HG03039 (cell line): ENCODE data around the gene TMEM207.

Source experiments
- ATAC-seq: cut with Tn5 transposase; IDR thresholded peaks from one replicate; pipeline ENCODE4 v1.9.1; 2021; ENCODE audit warnings: mild to moderate bottlenecking, moderate library complexity; ENCODE audit not compliant: unreplicated experiment

TMEM207 gene

GRCh38 chr3:190444576-190445145 is 5.0 kb downstream of the TMEM207 start:
- no peak for ATAC-seq

- no peak for ATAC-seq
Measured at GRCh38 chr3:190444006-190444405, 5.7 kb downstream of the TMEM207 start.

GRCh38 chr3:190443257-190443656 is 6.4 kb downstream of the TMEM207 start:
- no peak for ATAC-seq

GRCh38 chr3:190442240-190442639 is 7.5 kb downstream of the TMEM207 start:
- ATAC-seq = no peak

- no peak for ATAC-seq
Measured at GRCh38 chr3:190436331-190436730, 13.4 kb downstream of the TMEM207 start.

GRCh38 chr3:190435618-190436017 is 14.1 kb downstream of the TMEM207 start:
- ATAC-seq = no peak

GRCh38 chr3:190433626-190434025 is 16.1 kb downstream of the TMEM207 start:
- ATAC-seq = no peak

GRCh38 chr3:190432216-190432615 is 17.5 kb downstream of the TMEM207 start:
- no peak for ATAC-seq

- ATAC-seq = no peak
Measured at GRCh38 chr3:190430906-190431305, 18.8 kb downstream of the TMEM207 start.

GRCh38 chr3:190429681-190430080 is 20.0 kb downstream of the TMEM207 start:
- no peak for ATAC-seq

GRCh38 chr3:190426806-190427507 is 22.7 kb downstream of the TMEM207 start:
- no peak for ATAC-seq

GRCh38 chr3:190425833-190426232 is 23.9 kb downstream of the TMEM207 start:
- no peak for ATAC-seq

GRCh38 chr3:190424478-190425439 is 24.9 kb downstream of the TMEM207 start:
- peak; percentile 55 for ATAC-seq

- ATAC-seq = no peak
Measured at GRCh38 chr3:190424108-190424477, 25.6 kb downstream of the TMEM207 start.

GRCh38 chr3:190414297-190414696 is 35.4 kb downstream of the TMEM207 start:
- ATAC-seq = no peak

GRCh38 chr3:190404715-190405114 is 45.0 kb downstream of the TMEM207 start:
- no peak for ATAC-seq

GRCh38 chr3:190401963-190402362 is 47.7 kb downstream of the TMEM207 start:
- no peak for ATAC-seq

GRCh38 chr3:190399677-190400076 is 50.0 kb downstream of the TMEM207 start:
- ATAC-seq = no peak

- no peak for ATAC-seq
Measured at GRCh38 chr3:190397889-190398288, 51.8 kb downstream of the TMEM207 start.

GRCh38 chr3:190396001-190396400 is 53.7 kb downstream of the TMEM207 start:
- no peak for ATAC-seq

GRCh38 chr3:190388703-190389102 is 61.0 kb downstream of the TMEM207 start:
- no peak for ATAC-seq
